Kidney (tissue), 14 donors: ENCODE measurements around the gene AAK1. TPM values are rescaled to one million over a fixed set of nuclear protein-coding genes. Genes with fewer than 3 reads are reported as not detected.

Source experiments
- DNase-seq, 5 donors: peaks; one replicate each; pipeline ENCODE4 v3.0.0-alpha.2; 2013 to 2020
- FAIRE-seq: peaks from 2 replicates; lab custom pipeline; 2012; peaks lifted over from hg19 to GRCh38; lab: Jason Lieb, UNC
- H3K27ac ChIP-seq, 2 donors: one replicate each; pipeline ENCODE4 v1.7.0; 2013; ENCODE audit warnings: low read depth in 2 of 2, low read length in 2 of 2, inconsistent platforms in 1 of 2
- H3K27me3 ChIP-seq: one replicate; pipeline ENCODE4 v1.7.1; 2013; ENCODE audit warnings: low read length, inconsistent platforms; ENCODE audit not compliant: control insufficient read depth, insufficient read depth
- H3K36me3 ChIP-seq, 3 donors: one replicate each; pipeline versions ENCODE4 v1.7.0 to v1.7.1; 2013; ENCODE audit warnings: low read length in 3 of 3, control low read depth in 1 of 3, inconsistent platforms in 1 of 3; ENCODE audit not compliant: insufficient read depth in 3 of 3, control insufficient read depth in 2 of 3
- H3K4me1 ChIP-seq, 3 donors: one replicate each; pipeline versions ENCODE4 v1.7.0 to v1.7.1; 2013; ENCODE audit warnings: low read length in 3 of 3, inconsistent platforms in 1 of 3, low read depth in 1 of 3; ENCODE audit not compliant: control insufficient read depth in 2 of 3, insufficient read depth in 2 of 3
- H3K4me3 ChIP-seq, 3 donors: one replicate each; pipeline versions ENCODE4 v1.7.0 to v1.8.1; 2013; ENCODE audit warnings: low read length in 3 of 3, control low read depth in 1 of 3, inconsistent platforms in 1 of 3
- H3K9ac ChIP-seq, 3 donors: one replicate each; pipeline versions ENCODE4 v1.7.0 to v1.7.1; 2013; ENCODE audit warnings: low read length in 3 of 3, control low read depth in 1 of 3, inconsistent platforms in 1 of 3
- H3K9me3 ChIP-seq, 3 donors: one replicate each; pipeline versions ENCODE4 v1.7.0 to v1.7.1; 2013; ENCODE audit warnings: low read length in 3 of 3, control low read depth in 1 of 3, inconsistent platforms in 1 of 3; ENCODE audit not compliant: control insufficient read depth in 2 of 3, insufficient read depth in 1 of 3
- CTCF ChIP-seq: IDR thresholded peaks from 3 replicates; pipeline ENCODE4 v1.5.1; 2012; ENCODE audit warnings: mild to moderate bottlenecking, moderate library complexity, borderline replicate concordance; ENCODE audit not compliant: insufficient read depth; ENCODE audit errors: extremely low read depth
- intact Hi-C: fragments of 100-400 bp; cut with DNase I; formaldehyde crosslinking; loops from one replicate; pipeline ENCODE4 v1.11.1; 2022
- polyA plus RNA-seq: library from polyadenylated mRNA; stranded (reverse); fragments of 350-450 nt; fragmentation: Illumina TruSeq; extraction: RNeasy Lipid Tissue Mini Kit (QIAGEN cat#74804); gene quantifications from one replicate; pipeline ENCODE4 v1.2.3, GENCODE V29; 2014; ENCODE audit warnings: low read depth, low replicate concordance; ENCODE audit not compliant: insufficient read depth
- total RNA-seq: library from RNA; stranded (reverse); fragmentation: NEBNext Ultra II Directional; extraction: Animal tissue kit (Norgen Biotek cat#: 25700); gene quantifications from one replicate; pipeline ENCODE4 v1.2.1, GENCODE V29; 2021
- donor health status: control.
- donor health status: control.
- donor health status: control.
- donor health status: control.
- donor health status: control.
- donor health status: DM: yes; HTN: yes; CAD: no.
- donor health status: Normal renal cell carcinoma (clear cell type).

The AAK1 gene
- total and polyA plus RNA-seq, 2 donors from 2014 or later: 25.8 to 93.7 TPM

GRCh38 chr2:69689466-69689865 lies 45.9 kb upstream of the AAK1 start:
- no peak for DNase-seq
- intact Hi-C loops: no loop called here
- TF ChIP-seq CTCF: no peak
- H3K4me3 ChIP-seq: no peak overlapping the region
- H3K36me3 ChIP-seq: no peaks in the 10 kb centered on the region
- no peaks in the 10 kb centered on the region for H3K9me3 ChIP-seq
- H3K4me1 ChIP-seq: no peaks in the 10 kb centered on the region
- no peaks in the 10 kb centered on the region for H3K27me3 ChIP-seq
- no peak overlapping the region for H3K9ac ChIP-seq
- no peak overlapping the region for H3K27ac ChIP-seq
- FAIRE-seq: no peak

GRCh38 chr2:69687971-69688611 lies 44.6 kb upstream of the AAK1 start:
- no peak for TF ChIP-seq CTCF
- Histone ChIP-seq H3K4me1 (peaks cover 0 to 5% (median 3%) of the 10 kb centered on the region in 3 donors), H3K27ac (no peak overlapping the region), H3K27me3 (no peaks in the 10 kb centered on the region), H3K36me3 (no peaks in the 10 kb centered on the region), H3K9ac (no peak overlapping the region), H3K9me3 (no peaks in the 10 kb centered on the region), H3K4me3 (no peak overlapping the region)
- DNase-seq (no peak), FAIRE-seq (no peak)
- intact Hi-C loops: no loop called here

DNA sequence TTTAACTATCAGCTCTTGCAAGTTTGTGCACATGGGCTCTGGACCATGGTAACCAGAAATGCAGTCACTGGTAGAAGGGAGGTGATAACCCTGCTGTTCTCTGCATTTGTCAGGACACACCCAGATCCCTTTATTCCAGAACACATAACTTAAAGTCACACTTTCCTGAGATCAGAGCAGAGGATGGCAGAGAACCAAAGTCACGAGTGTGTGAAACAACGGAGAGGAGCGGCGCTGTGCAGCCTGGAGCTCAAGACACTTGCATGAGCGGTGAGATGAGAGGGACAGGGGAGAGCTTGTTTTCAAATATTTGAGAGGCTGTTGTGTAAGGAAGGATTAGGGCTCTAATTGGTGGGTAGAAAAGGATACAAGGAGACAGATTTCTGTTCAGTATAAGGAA lies 43.3 kb upstream of the AAK1 start:
- Histone ChIP-seq H3K4me1 (peaks cover 0 to 6% (median 3%) of the 10 kb centered on the region in 3 donors), H3K36me3 (no peaks in the 10 kb centered on the region), H3K4me3 (no peak overlapping the region), H3K27me3 (no peaks in the 10 kb centered on the region), H3K9me3 (no peaks in the 10 kb centered on the region), H3K9ac (no peak overlapping the region), H3K27ac (no peak overlapping the region)
- FAIRE-seq (no peak), DNase-seq (no peak)
- intact Hi-C loops: no loop called here
- TF ChIP-seq CTCF: no peak
